GM18519 (cell line): ENCODE measurements around the gene SOBP.
"Not testable (repeated sequence)": the region's sequence is repeated elsewhere in the genome, so short reads cannot be mapped to it uniquely, and the experiment has no call there.

Experiments used
- ATAC-seq: cut with Tn5 transposase; IDR thresholded peaks from one replicate; pipeline ENCODE4 v1.9.1; 2021; ENCODE audit warnings: mild to moderate bottlenecking, moderate library complexity; ENCODE audit not compliant: unreplicated experiment, low FRiP score

The SOBP gene, protein sequence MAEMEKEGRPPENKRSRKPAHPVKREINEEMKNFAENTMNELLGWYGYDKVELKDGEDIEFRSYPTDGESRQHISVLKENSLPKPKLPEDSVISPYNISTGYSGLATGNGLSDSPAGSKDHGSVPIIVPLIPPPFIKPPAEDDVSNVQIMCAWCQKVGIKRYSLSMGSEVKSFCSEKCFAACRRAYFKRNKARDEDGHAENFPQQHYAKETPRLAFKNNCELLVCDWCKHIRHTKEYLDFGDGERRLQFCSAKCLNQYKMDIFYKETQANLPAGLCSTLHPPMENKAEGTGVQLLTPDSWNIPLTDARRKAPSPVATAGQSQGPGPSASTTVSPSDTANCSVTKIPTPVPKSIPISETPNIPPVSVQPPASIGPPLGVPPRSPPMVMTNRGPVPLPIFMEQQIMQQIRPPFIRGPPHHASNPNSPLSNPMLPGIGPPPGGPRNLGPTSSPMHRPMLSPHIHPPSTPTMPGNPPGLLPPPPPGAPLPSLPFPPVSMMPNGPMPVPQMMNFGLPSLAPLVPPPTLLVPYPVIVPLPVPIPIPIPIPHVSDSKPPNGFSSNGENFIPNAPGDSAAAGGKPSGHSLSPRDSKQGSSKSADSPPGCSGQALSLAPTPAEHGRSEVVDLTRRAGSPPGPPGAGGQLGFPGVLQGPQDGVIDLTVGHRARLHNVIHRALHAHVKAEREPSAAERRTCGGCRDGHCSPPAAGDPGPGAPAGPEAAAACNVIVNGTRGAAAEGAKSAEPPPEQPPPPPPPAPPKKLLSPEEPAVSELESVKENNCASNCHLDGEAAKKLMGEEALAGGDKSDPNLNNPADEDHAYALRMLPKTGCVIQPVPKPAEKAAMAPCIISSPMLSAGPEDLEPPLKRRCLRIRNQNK

DNA sequence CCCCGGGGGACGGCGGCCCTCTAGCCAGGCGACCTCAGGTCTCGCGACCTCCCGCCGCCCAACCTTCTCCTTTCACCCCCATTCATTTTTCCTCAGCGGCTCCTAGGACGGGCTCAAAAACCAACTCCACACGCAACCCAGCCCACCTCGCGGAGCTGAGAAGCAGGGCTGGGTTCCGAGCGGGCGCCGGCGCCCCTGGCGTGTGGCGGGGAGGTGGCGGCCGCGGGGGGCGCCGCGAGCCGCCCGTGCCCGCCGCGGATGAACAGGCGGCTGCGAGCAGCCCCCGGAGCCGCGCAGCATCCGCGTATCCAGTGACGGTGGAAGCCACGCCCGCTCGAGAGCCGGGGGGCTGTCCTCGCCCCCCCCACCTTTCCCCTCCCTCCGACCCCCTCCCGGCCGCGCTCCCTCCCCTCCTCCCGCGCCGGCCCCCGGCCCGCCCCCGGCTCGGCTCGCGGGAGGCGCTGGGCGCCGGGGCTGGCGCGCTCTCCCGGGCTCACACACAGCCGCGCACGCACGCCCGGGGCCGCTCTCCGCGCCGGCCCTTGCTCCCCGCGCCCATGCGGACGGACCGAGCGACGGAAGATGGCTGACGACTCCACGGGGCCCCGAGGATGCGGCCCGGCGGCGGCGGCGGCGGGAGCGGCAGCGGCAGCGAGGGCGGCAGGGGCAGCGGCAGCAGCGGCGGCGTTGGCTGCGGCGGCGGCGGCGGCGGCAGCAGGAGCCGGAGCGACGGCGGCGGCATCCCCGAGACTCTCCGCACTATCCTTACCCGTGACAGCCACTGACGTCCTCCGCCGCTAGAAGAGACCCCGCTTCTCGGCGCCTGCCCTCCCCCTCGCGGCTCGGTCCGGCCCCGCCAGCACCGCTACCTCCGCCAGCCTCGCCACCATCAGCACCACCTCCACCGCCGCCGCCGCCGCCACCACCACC, at the start of gene SOBP:
TSS of gene SOBP (plus strand) at position 482 of the 930 bp plus-strand sequence. CDS start 500 bp downstream, outside the sequence.
- no peak for ATAC-seq

GRCh38 chr6:107440936-107441335, 49.0 kb upstream of the SOBP start:
- no peak for ATAC-seq

GRCh38 chr6:107441682-107442081, 48.2 kb upstream of the SOBP start:
- no peak for ATAC-seq

- ATAC-seq, result no peak
Observed at GRCh38 chr6:107442938-107443607, 46.8 kb upstream of the SOBP start.

DNA sequence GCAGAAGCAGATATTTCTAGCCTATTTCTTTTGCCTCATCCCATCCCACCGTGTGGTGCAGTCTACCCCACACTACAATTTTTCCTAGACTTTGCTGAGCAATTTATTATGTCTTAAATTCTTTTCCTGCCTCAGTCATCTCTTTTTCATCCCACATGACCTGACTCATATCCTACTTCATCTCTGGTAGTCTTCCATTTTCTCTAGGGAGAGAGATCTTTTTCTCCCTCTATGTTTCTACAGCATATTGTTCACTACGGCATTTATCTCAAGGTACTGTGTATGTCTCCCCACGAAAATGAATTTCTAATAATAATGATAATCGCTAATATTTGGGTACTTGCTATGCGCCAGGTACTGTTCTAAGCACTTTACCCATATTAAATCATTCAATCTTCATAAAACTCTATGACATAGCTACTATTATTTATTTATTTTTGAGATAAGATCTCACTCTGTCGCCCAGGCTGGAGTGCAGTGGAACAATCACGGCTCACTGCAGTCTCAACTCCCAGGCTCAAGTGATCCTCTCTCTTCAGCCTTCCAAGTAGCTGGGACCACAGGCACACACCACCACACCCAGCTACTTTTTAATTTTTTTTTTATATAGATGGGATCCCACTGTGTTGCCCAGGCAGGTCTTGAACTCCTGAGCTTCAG, 46.2 kb upstream of the SOBP start:
- no peak for ATAC-seq

- ATAC-seq, result no peak
Observed at GRCh38 chr6:107444277-107444676, 45.6 kb upstream of the SOBP start.

GRCh38 chr6:107447663-107448216, 42.2 kb upstream of the SOBP start:
- ATAC-seq, result no peak

DNA sequence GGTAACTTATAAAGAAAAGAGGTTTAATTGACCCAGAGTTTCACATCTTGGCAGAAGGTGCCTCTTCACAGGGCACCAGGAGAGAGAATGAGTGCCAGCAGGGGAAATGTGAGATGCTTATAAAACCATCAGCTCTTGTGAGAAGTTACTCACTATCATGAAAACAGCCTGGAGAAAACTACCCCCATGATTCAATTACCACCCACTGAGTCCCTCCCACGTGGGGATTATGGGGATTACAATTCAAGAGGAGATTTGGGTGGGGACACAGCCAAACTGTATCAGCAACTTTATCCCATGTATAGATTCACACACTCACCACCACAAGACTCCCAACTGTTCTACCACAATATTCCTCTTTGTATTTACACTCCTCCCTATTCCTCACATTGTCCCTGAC, 41.1 kb upstream of the SOBP start:
- ATAC-seq, result no peak

- ATAC-seq, result peak; percentile 14
Observed at GRCh38 chr6:107458672-107459282, 31.1 kb upstream of the SOBP start.

DNA sequence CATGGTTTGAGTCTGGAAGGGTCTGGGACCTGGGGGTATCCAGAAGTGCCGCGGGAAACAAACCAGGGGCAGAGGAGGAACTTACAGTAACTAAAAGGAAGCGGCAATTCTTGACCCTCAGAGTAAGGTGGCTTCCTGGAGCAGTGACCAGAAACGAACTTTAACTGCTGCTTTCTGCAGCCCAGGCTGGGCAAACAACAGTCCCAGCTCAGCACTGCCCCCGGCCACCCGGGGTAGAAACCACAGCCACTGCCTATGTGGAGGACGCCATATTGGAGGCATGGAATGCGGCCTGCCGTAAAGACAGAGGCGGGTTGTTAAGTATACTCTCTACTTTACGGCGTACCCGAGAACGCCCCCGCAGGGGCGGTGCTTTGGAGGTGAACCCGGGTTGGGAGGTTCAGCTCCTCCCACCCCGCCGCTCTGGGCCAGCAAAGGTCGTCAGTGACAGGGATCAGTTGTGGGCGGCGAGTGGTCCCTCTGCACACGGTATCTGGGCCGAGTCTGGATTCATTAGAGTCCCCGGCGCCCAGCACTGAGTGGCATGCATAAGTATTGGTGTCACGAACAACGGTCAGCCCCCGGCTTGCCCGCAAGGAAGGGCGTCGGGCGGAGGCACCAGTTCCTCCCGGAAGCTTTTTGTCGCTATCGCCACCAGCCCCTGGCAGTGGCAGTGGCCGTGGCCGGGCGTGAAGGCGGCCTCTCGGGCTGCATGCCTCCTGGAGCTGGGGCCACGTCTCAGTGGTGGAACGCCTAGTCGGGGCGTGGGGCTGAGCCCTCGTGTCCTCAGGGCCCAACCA, 30.4 kb upstream of the SOBP start, which contains the start of gene PDSS2:
TSS of gene PDSS2 (minus strand) at position 282 of the 800 bp plus-strand sequence. CDS start at position 3, 279 bp downstream.
- peak; percentile 88 for ATAC-seq

DNA sequence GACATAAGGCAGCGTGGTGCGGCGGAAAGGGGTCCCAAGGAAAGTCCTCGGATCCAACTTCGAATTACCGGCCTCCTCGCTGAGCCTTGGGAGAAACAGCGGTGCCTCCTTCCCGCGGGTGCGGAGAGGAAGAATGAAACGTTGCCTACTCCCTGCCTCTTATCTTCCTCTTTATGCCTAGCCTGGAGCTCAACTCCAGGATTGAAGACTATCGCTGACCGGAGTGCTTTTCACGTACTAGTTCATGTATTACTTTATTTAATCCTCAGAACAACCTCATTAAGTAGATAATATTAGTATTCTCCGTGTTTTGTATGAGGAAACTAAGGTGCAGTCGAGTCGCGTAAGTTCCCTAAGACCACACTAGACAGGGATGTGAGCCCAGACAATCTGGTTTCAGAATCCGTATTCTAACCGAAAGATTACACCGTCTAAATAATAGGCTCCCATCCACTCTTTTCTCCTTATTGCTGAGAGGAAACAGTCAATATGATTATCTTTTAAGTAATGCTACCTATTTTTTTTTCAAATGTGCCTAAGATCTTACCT, 29.8 kb upstream of the SOBP start:
- ATAC-seq, result no peak

- ATAC-seq, result no peak
Observed at GRCh38 chr6:107466062-107466461, 23.9 kb upstream of the SOBP start.

DNA sequence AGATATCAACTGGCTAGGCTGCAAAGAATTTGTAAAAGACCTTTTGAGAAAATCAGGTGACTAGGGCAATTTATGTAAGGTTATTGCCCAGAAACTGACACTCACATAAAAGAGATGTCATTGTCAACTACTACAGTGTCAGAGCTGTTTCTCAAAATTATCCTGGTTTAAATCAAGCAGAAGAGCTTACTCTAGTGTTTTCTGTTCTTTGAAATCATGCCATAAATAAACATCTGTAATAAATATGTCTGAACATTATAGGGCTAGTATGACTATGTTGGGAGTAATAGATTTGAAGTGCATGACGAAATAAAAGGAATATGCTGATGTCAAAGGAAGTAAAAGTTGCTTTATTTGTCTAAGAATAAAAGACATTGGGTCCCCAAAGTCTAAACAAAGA, 19.6 kb upstream of the SOBP start:
- ATAC-seq, result no peak

DNA sequence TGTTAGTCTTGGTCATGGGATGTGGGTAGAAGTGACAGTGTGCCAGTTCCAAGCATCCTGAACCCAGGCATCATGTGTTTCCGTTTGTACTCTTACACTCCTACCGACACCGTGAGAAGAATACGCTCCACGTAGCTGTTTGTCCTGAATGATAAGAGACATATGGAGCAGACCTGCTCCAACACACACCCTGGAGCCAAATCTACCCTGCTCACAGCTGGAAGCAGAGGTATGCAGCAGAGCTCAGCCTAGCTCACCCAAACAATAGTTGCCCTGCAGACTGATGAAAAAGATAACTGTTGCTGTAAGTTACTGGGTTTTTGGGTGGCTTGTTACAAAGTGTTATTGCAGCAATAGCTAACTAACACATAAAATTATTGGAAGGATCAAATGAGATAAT, 16.3 kb upstream of the SOBP start:
- no peak for ATAC-seq

DNA sequence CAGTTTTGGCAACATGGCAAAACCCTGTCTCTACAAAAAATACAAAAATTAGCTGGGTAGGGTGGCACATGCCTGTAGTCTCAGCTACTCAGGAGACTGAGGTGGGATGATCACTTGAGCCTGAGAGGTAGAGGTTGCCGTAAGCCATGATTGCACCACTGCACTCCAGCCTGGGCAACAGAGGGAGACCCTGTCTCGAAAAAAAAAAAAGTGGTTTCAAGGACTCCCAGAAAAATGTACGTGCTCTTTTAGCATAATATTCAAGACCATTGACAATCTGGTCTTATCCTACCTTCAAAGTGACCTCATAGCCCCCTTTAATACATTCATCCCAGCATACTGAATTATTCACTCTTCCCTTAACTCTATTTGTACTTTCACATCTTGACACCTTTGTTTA, 14.6 kb upstream of the SOBP start:
- not testable (repeated sequence) for ATAC-seq

DNA sequence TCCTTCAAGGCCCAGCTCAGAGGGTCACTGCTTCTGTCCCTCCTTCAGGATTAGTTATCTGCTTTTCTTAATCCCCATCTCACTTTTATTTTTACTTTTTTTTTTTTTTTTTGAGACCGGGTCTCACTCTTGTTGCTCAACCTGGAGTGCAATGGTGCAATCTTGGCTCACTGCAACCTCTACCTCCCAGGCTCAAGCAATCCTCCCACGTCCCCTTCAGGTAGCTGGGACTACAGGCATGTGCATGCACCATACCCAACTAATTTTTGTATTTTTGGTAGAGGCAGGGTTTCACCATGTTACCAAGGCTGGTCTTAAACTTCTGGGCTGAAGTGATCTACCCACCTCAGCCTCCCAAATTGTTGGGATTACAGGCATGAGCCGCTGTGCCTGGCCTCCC, 14.1 kb upstream of the SOBP start:
- not testable (repeated sequence) for ATAC-seq

DNA sequence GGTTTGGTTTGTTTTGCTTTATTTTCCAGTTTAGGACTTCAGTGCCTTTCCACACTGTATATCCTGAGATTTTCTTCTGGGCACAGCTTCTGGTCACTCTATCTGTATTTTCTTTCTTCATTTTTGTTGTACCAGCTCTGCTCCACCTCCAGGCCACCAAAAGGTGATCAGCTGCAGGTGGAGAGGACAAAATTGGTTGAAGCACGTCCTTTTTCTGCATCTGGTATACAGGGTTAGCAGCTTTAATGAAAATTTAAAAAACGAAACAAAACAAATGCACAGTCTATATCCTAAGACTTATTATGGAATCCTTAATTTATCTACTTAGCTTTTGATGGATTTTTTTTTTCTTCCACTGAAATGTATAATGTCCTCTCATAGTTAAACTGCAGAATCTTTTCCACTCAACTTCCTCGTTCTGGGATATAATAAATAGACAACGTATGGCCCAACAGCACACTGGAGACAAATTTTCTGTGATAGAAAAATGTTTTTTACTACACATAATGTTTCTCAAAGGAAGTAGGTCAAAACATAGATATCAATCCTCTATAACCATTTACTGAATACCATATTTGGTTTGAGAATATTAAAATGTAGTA, 10.7 kb upstream of the SOBP start:
- ATAC-seq, result no peak
